DMS53 treated with DMSO at 0.1 percent for 48 hours (cell line): ENCODE measurements around the gene SELENOS.

ENCODE experiments used
- DNase-seq: peaks from one replicate; lab custom pipeline; 2025; ENCODE audit not compliant: unreplicated experiment; lab: John Stamatoyannopoulos, UW

The SELENOS gene

GRCh38 chr15:101277943-101278564 lies 769 bp upstream of the SELENOS start:
- peak; percentile 32 for DNase-seq

- no peak for DNase-seq
Measured at GRCh38 chr15:101276501-101277037, 716 bp downstream of the SELENOS start.

DNA sequence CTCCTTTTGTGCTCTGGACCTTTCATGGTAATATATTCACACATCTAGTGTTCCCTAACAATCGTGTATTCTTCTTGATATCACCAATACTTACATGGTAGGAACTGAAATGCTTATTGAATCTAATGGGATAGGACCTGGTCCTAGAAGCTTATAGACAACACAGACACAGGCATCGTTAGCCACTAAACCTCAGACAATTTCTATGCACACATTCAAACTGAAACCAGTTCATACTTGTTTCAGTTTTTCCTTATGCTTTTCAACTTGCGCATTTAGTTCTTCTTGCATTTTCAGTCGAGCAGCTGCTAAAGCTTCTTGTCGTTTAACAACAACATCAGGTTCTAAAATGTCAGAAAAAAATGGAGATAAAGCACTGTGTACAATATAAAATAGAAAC lies 2.3 kb downstream of the SELENOS start:
- no peak for DNase-seq

- no peak for DNase-seq
Measured at GRCh38 chr15:101273534-101273933, 3.8 kb downstream of the SELENOS start.

DNA sequence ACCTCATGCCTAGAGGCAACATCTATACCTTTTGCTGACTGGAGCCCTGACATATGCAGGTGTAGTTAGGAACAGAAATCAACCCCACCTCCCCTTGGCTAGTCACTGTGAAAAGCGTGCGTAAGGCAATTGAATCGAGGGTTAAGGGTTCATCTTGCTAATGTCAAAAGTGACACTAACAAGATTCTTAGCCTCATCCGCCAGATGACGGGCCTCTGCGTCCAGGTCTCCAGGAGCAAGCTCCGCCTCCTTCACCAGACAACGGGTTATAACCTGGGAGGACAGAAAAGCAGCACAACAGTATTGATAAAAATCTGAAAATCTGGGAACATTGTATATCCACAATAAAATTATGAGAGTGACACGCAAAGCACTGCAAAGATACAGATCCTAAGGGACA lies 4.7 kb downstream of the SELENOS start:
- DNase-seq = no peak

GRCh38 chr15:101269479-101270223 lies 7.6 kb downstream of the SELENOS start:
- DNase-seq = no peak

DNA sequence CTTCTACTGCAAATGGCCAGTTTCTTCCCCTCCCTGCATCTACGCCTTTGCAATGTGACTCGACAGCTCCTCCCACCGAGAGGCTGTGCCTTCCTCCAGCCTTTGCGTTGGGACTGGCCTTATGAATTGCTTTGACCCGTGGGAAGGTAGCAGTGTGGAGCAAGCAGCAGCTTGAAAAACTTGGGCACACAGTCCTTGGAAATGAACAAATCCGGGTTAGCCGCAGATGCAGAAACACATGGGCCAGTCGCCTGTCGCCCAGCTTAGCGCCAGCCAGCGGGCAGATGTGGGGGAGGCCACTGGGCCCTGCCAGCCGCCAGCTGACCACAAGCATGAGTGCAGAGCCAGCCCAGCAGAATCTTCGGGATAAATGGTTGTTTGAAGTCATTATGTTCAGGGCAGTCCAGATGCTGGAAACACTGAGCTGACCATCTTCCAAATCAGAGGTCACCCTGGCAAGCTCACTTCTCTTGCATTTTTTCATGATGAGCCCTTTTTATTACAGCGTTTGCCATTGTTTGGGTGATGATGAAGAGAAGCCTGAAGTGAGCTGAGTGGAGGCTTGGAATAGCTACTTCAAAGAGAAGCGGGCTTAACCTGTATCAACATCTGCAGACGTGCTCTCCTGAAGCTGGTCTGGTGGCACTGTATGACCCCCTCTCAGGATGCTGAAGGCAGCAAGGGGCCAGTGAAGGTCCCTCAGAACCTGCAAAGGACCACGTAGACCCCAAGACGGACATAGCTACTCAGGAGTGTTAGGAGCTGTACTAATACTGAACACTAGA lies 9.8 kb downstream of the SELENOS start:
- DNase-seq = no peak

DNA sequence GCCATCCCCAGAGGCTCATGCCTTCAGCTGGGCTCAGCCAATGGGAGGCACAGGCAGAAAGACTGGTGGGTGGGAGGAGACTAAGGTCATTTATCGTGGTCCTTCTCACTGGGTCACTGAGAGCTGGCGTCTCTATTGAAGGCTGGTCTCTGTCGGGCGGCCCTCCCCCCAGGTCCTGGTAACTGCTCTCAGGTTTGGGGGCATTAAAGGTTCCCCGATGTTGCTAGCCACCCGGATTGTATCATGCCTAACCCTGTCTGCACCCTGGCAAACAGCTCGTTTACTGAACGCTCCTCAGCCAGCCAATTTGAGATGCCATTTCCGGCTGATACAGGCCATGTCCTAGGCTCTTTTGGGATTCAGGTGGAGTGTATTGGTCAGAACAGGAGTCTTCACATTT lies 10.5 kb downstream of the SELENOS start:
- no peak for DNase-seq

GRCh38 chr15:101266034-101266433 lies 11.3 kb downstream of the SELENOS start:
- no peak for DNase-seq

DNA sequence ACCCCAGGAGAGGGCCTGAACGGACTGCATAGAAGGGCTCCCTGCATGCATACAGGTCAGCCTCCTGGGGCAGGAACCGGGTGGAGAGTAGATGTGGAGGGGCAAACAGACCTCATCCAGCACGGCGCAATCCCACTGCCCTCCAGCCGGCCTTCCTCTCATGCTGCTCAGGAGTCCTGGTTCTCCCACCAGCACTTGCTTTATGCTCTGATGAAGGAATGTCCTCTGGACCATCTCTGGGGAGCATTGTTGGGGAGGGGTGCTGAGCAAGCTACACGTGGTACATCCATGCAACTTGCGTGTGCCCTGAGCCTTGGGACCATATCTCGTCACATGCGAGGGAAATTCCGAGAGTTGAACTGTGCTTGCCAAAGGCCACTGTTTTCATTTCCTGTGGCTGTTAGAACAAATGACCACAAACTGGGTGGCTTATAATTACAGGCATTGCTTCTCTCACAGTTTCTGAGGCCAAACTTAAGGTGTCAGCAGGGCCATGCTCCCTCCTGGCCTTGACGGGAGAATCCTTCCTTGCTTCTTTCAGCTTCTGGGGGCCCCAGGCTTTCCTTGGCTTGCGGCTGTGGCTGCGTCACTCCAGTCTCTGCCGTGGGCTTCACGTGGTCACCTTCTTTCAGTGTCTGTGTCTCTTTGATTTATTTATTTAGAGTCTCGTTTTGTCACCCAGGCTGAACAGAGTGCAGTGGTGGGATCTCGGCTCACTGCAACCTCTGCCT lies 12.2 kb downstream of the SELENOS start:
- no peak for DNase-seq

DNA sequence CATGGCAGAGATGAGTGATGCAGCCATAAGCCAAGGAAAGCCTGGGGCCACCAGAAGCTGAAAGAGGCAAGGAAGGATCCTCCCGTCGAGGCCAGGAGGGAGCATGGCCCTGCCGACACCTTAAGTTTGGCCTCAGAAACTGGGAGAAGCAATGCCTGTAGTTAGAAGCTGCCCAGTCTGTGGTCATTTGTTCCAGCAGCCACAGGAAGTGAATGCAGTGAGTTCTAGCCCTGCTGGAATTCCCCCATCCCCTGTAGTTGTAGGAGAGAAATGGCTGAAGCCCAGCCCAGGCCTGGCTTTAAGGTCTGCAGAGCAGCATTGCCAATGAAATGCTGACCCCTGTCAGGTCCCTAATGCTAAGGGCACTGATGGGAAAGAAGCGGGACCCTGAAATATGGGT lies 13.3 kb downstream of the SELENOS start:
- DNase-seq = no peak

DNA sequence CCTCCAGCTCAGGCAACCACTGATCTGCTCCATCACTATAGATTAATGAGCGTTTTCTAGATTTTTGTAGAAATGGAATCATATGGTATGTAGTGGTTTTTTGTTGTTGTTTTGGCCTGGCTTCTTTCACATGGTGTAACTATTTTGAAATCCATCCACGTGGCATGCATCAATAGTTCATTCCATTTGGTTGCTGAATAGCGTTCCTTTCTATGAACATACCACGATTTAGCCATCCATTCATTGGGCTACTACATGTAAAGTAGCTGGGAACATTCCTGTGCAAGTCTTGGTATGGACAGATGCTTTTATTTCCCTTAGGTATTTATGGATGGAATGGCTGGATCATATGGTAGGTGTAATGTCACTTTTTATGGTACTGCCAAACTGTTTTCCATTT lies 14.7 kb downstream of the SELENOS start:
- DNase-seq = no peak

- DNase-seq = peak; percentile 50
Measured at GRCh38 chr15:101258238-101259144, 18.8 kb downstream of the SELENOS start.

DNA sequence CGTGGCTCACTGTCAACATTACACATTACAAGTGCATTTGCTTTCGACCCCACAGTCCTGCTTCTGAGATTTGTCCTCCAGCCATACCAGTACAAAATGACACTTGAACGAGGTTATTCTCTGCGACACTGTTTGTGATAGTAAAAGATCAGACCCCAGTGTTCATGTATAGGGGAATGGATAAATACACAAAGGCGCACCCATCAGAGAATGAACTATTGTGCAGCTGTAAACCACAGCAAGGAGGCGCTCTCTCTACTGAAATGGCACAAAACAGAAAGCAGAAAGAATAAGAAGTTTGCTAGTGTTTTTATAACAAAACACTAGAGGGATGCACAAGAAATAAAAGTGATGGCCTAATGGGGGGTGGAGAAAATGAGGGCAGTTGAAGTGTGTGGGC lies 20.5 kb downstream of the SELENOS start:
- DNase-seq = no peak

GRCh38 chr15:101255615-101256241 lies 21.6 kb downstream of the SELENOS start:
- DNase-seq = no peak

- DNase-seq = no peak
Measured at GRCh38 chr15:101255051-101255395, 22.3 kb downstream of the SELENOS start.

DNA sequence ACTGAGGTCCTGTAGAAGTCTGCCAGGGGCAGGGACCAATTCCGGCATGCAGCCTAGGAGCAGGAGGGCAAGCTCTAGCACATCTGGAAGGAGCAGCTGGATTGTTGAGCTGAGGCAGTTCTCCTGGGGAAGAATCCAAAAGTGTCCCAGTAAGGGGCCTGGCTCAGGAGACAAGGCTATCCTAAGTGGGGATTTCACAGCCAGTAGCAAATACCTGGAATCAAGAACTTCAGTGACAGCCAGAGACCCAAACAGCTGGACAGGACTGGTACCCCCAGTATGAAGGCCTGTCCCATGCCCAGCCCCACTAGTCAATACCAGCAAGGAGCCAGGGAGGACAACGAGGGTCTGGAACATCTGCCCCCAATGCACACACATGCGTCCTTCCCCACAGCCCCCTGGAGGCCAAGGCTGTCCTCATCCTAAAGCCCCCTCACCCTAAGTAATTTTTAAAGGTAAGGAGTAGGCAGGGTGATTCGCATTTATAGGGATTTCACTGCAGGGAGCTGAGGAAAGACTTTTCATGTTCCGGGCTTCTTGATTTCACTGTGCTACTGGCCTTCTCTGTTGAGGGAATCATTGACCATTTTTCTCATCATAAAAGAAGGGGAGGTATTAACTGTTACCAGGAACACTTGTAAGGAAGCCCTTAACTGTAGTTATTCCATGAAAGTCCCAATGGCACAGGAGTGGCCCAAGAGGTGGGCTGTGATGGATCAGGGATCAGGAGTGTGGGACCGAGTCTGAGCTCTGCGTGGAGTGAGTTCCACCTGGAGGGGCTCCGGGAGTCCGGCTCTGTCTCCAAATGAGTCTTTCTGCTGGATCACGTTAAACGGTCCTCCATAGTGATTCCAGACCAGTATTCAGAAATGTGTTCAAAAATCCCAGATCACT lies 22.9 kb downstream of the SELENOS start:
- no peak for DNase-seq

DNA sequence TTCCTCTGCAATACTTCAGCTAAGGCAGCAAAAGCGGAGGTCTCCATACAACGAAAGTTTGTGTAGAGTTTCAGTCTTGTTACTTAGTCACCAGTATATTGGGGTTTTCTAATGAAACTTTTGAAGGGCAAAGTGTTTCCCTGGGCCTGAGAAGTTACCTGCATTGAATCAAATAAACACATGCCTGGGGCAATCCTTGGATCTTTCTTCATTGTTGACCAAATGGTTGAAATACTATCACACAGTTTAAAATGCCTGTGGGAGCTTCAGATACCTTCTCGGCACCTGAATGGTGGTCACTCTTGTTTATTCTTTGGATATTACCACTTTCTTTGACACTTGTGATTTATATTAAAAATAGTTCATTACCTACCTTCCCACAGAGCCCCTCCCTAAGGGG lies 24.4 kb downstream of the SELENOS start:
- DNase-seq = no peak
